ENCODE measurements around the gene POMT2. TPM values are rescaled to one million over a fixed set of nuclear protein-coding genes. Genes with fewer than 3 reads are reported as not detected.

Gene POMT2
- total and polyA plus RNA-seq, 7 donors, result 3.6 to 21.0 (median 15.6) TPM

DNA sequence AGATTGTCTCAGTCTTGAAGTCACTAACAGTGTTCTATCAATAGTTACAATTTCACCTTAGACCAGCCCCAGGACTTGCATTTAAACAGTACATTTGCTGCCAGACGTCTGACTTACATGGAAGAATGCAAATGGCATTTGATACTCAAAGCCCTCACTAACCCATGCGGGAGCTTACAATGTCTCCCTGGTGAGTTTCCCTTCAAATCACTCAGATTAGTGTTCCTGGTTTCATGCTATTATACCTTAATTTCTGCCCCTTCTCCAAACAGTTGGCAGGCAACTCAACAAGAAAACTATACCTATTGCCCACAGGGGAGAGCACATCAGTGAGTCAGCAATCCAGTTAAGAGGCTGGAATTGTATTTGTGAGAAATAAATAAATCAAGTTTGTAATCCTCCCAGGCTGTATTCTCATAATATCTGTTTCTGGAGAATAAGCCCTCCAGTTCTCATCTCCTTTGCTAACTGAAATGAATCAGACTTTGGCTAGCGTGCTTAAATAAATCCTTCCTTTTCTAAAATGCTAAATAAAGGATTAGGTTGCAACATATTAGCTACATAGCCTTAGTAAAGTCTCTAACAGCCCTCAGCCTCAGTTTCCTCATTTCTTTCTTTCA lies 23.8 kb upstream of the POMT2 start:
- TF ChIP-seq POLR2AphosphoS5 (IDR thresholded peaks at IDR 0.05) (no peak), EP300 (IDR thresholded peaks at IDR 0.05) (no peak), POLR2A (IDR thresholded peaks at IDR 0.05) (no peak)
- TF ChIP-seq, protein P1, sequence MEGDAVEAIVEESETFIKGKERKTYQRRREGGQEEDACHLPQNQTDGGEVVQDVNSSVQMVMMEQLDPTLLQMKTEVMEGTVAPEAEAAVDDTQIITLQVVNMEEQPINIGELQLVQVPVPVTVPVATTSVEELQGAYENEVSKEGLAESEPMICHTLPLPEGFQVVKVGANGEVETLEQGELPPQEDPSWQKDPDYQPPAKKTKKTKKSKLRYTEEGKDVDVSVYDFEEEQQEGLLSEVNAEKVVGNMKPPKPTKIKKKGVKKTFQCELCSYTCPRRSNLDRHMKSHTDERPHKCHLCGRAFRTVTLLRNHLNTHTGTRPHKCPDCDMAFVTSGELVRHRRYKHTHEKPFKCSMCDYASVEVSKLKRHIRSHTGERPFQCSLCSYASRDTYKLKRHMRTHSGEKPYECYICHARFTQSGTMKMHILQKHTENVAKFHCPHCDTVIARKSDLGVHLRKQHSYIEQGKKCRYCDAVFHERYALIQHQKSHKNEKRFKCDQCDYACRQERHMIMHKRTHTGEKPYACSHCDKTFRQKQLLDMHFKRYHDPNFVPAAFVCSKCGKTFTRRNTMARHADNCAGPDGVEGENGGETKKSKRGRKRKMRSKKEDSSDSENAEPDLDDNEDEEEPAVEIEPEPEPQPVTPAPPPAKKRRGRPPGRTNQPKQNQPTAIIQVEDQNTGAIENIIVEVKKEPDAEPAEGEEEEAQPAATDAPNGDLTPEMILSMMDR (IDR thresholded peaks at IDR 0.05), result no peak
- WGBS, 2 donors, result 90% methylated on average over 3 of the region's 3 CpGs
- intact Hi-C loops (cut with DNase I), result no loop called here
- peaks cover 0 to 48% (median 13%) of the 10 kb centered on the region in 4 donors for H3K36me3 ChIP-seq
- H3K4me1 ChIP-seq, result no peaks in the 10 kb centered on the region
- H3K27ac ChIP-seq, result no peak overlapping the region
- no peaks in the 10 kb centered on the region for H3K9me3 ChIP-seq
- no peak for DNase-seq
- no peaks in the 10 kb centered on the region for H3K27me3 ChIP-seq
- H3K4me3 ChIP-seq, result no peak overlapping the region

DNA sequence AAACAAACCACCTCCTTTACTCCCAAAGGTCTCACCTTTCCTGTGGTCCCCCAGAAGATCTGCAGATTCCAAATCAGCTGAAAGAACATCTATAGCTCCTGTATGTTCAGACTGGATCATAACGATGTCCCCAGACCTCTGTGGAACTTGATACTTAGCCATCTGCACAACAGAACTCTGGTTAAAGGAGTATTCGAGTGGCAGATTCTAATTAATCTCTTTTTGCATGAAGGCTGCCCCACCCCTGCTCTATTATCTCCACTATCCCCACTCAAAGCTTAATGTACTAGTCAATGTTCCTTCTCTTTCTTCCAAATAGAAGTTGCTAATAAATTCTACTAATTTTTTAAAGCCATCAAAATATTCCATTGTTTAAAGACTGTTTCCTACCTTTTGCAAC lies 23.0 kb upstream of the POMT2 start:
- intact Hi-C loops (cut with DNase I), result no loop called here
- no peaks in the 10 kb centered on the region for H3K27me3 ChIP-seq

DNA sequence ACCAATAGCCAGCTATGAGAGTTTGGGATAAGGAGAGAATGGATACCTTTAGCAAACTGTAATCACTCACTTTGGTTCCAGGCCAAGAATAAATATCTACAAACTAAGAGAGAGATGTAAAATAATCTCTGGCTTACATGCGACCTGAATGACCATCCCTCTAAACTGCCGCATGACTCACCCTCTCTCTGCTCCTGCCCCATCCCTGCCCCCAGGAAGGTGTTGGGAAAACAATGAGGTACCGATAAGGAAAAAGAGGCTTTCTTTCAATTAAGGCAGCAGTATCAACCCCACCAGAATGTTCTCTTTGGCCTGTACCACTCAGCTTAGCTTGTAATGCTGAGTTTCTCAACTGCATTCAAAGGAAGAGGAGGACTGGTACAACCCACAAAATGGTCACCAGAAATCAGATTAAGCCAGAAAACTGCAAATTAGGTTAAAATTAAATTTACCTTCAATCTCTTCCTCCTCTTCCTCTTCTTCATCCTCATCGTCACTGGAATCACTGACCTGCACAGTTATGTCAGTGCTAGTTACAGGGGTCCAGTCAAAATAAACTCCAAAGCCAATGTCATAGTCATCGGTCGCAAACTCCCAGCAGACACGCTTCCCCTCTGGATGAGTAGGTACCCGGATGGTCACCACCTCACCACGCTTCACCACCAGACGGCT lies 22.2 kb upstream of the POMT2 start:
- no peaks in the 10 kb centered on the region for H3K9me3 ChIP-seq
- TF ChIP-seq POLR2A (IDR thresholded peaks at IDR 0.05), result no peak
- no peak for TF ChIP-seq POLR2AphosphoS5 (IDR thresholded peaks at IDR 0.05)
- TF ChIP-seq, protein P1 (IDR thresholded peaks at IDR 0.05), result no peak
- no peak for TF ChIP-seq EP300 (IDR thresholded peaks at IDR 0.05)
- DNase-seq, result no peak
- no peak overlapping the region for H3K27ac ChIP-seq
- 92 to 94% methylated on average over 10 of the region's 10 CpGs for WGBS, 2 donors
- intact Hi-C loops (cut with DNase I), result no loop called here
- H3K36me3 ChIP-seq, result peaks cover 0 to 49% (median 13%) of the 10 kb centered on the region in 4 donors
- H3K4me3 ChIP-seq, result no peak overlapping the region
- no peaks in the 10 kb centered on the region for H3K27me3 ChIP-seq
- no peaks in the 10 kb centered on the region for H3K4me1 ChIP-seq

More for the DNA sequence above, 23.0 kb upstream of the POMT2 start:
- H3K4me1 ChIP-seq, result no peaks in the 10 kb centered on the region
- no peak overlapping the region for H3K4me3 ChIP-seq
- no peak for DNase-seq
- H3K9me3 ChIP-seq, result no peaks in the 10 kb centered on the region
- no peak overlapping the region for H3K27ac ChIP-seq
- TF ChIP-seq POLR2AphosphoS5 (IDR thresholded peaks at IDR 0.05), result no peak
- no peak for TF ChIP-seq POLR2A (IDR thresholded peaks at IDR 0.05)
- TF ChIP-seq, protein P1 (IDR thresholded peaks at IDR 0.05), result no peak
- TF ChIP-seq EP300 (IDR thresholded peaks at IDR 0.05), result no peak
- H3K36me3 ChIP-seq, result peaks cover 0 to 49% (median 13%) of the 10 kb centered on the region in 4 donors
- 90 to 93% methylated on average over 2 of the region's 2 CpGs for WGBS, 2 donors

DNA sequence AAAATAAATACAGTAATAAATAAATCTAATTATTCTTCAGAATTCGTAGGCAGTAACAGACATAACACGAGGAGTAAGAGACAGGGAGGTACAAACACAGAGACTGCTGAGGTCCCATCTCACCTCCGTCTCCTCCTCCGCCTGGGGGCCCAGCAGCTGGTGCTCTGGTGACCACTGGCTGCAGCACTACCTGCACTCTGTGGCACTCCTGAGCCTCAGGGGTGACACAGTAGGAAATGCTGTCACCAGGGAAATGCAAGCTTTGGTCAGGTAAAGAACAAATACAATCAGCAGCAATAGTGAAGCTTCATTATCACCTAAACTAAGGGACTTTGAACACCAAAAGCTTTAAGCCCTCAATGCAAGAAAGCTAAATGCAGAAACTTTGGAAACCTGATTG lies 19.7 kb upstream of the POMT2 start:
- H3K4me1 ChIP-seq, result no peaks in the 10 kb centered on the region
- H3K27me3 ChIP-seq, result no peaks in the 10 kb centered on the region
- intact Hi-C loops (cut with DNase I), result no loop called here
- H3K4me3 ChIP-seq, result no peak overlapping the region
- H3K9me3 ChIP-seq, result no peaks in the 10 kb centered on the region
- 84 to 93% methylated on average over 4 of the region's 4 CpGs for WGBS, 2 donors
- TF ChIP-seq POLR2A (IDR thresholded peaks at IDR 0.05) (no peak), POLR2AphosphoS5 (IDR thresholded peaks at IDR 0.05) (no peak), EP300 (IDR thresholded peaks at IDR 0.05) (no peak)
- TF ChIP-seq, protein P1 (IDR thresholded peaks at IDR 0.05), result no peak
- no peak overlapping the region for H3K27ac ChIP-seq
- H3K36me3 ChIP-seq, result peaks cover 0 to 49% (median 13%) of the 10 kb centered on the region in 4 donors
- no peak for DNase-seq
